ENCODE results near the gene ST3GAL2. TPM values are rescaled to one million over a fixed set of nuclear protein-coding genes. Genes with fewer than 3 reads are reported as not detected.

The ST3GAL2 gene
- total and polyA plus RNA-seq, 10 of the 15 experiments (the other 5 are each of a cell fraction or from before 2014, with no cell fraction given), result 0.95 to 61.7 (median 25.9) TPM

DNA sequence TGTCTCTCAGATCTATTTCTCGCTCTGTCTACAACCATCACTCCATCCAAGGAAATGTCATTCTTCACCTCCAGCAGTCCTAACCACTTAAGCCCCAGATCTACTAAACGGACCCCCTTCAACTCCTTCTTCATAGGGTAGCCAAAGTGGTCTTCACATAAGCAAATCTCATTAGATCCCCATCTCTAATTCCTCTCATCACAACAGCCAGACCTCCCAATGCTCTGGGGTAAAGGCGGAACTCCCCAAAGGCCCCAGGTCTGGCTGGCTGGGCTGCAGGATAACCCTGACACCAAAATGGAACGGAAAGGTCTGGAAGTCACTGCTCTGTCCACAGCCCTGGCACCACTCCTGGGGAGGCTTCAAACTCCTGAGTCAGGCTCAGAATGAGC is 11.1 kb downstream of the ST3GAL2 start:
- peak overlapping the region; percentile 68 for H3K9ac ChIP-seq (ENCODE audit: control insufficient read depth, insufficient read depth, low read length)
- peaks cover 6 to 7% of the 10 kb centered on the region in 2 experiments; a peak in 3 of 4 replicates for H3K36me3 ChIP-seq (ENCODE audit: control insufficient read depth in 2 of 2, insufficient read depth in 2 of 2, low read length in 1 of 2)
- 0 out of 2 replicates have a peak, but pooled peaks have one; percentile 60 for TF ChIP-seq ZNF207 (IDR thresholded peaks at IDR 0.05; ENCODE audit: borderline replicate concordance)
- TF ChIP-seq, protein P1, sequence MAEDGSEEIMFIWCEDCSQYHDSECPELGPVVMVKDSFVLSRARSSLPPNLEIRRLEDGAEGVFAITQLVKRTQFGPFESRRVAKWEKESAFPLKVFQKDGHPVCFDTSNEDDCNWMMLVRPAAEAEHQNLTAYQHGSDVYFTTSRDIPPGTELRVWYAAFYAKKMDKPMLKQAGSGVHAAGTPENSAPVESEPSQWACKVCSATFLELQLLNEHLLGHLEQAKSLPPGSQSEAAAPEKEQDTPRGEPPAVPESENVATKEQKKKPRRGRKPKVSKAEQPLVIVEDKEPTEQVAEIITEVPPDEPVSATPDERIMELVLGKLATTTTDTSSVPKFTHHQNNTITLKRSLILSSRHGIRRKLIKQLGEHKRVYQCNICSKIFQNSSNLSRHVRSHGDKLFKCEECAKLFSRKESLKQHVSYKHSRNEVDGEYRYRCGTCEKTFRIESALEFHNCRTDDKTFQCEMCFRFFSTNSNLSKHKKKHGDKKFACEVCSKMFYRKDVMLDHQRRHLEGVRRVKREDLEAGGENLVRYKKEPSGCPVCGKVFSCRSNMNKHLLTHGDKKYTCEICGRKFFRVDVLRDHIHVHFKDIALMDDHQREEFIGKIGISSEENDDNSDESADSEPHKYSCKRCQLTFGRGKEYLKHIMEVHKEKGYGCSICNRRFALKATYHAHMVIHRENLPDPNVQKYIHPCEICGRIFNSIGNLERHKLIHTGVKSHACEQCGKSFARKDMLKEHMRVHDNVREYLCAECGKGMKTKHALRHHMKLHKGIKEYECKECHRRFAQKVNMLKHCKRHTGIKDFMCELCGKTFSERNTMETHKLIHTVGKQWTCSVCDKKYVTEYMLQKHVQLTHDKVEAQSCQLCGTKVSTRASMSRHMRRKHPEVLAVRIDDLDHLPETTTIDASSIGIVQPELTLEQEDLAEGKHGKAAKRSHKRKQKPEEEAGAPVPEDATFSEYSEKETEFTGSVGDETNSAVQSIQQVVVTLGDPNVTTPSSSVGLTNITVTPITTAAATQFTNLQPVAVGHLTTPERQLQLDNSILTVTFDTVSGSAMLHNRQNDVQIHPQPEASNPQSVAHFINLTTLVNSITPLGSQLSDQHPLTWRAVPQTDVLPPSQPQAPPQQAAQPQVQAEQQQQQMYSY (CRISPR knock-in tag; IDR thresholded peaks at IDR 0.05), result no peak
- no peak for TF ChIP-seq CEBPB (IDR thresholded peaks at IDR 0.05; ENCODE audit: borderline replicate concordance in 1 of 2, low read depth in 2 of 2, low read length in 2 of 2)
- peak; percentile 37; the same call in 1 of the 2 replicates for TF ChIP-seq SMARCA5 (IDR thresholded peaks at IDR 0.05)
- DNase-seq (ENCODE audit: low read depth, low spot score) (no peak), FAIRE-seq (no peak), ATAC-seq (no peak)
- BruUV-seq (replicated peaks), result TSS peak; percentile 33
- peak overlapping the region; percentile 95 for H3K4me2 ChIP-seq (ENCODE audit: control insufficient read depth, insufficient read depth)
- in situ Hi-C loops (cut with MboI) (no loop called here), intact Hi-C loops (cut with micrococcal nuclease; ENCODE audit: unreplicated experiment) (no loop called here)
- peaks cover 46% of the 10 kb centered on the region for H3K4me1 ChIP-seq (ENCODE audit: control insufficient read depth, insufficient read depth, low read length)
- 32% methylated on average over 4 of the region's 4 CpGs for WGBS (ENCODE audit: insufficient coverage, insufficient replicate concordance, low lambda C conversion rate, missing lambda C conversion rate)
- H3K9me3 ChIP-seq (replicated peaks; ENCODE audit: control insufficient read depth, insufficient read depth, low read length), result no peaks in the 10 kb centered on the region
- H4K20me1 ChIP-seq (ENCODE audit: control insufficient read depth, insufficient read depth), result no peaks in the 10 kb centered on the region
- H3K79me2 ChIP-seq (ENCODE audit: control insufficient read depth, insufficient read depth, low read length), result peaks cover 69% of the 10 kb centered on the region
- peak overlapping the region; percentile 67; the same call in 1 of the 2 replicates for H3K4me3 ChIP-seq
- POLR2A ChIA-PET, result interaction anchor here (0.6 to 4.8 kb wide), 10 partner anchors 10 to 67 kb away, joined by 4 to 58 read pairs (median 4); partner anchors contain the start of gene ST3GAL2
- RAD21 ChIA-PET (ENCODE audit: unreplicated experiment), result interaction anchor here (0.7 to 2.8 kb wide), 13 partner anchors 9 to 1056 kb away, joined by 3 to 32 read pairs (median 6); partner anchors contain the start of gene FCSK
- SMC1A ChIA-PET (ENCODE audit: uncharacterized antibody, unreplicated experiment), result interaction anchor here (0.8 to 3.9 kb wide), 12 partner anchors 8 to 81 kb away, joined by 3 to 23 read pairs (median 4); partner anchors contain the start of gene ST3GAL2
- CTCF ChIA-PET, result interaction anchor here (0.6 to 1.8 kb wide), 8 partner anchors 8 to 50 kb away, joined by 3 to 17 read pairs (median 3); no protein-coding TSS in a partner anchor
- H3K27ac ChIP-seq (ENCODE audit: control insufficient read depth, insufficient read depth), result peak overlapping the region; percentile 98
- H3K27me3 ChIP-seq (replicated peaks in 1 of 2; ENCODE audit: control insufficient read depth in 2 of 2, insufficient read depth in 2 of 2, low read length in 1 of 2), result no peaks in the 10 kb centered on the region
- H2AFZ ChIP-seq (ENCODE audit: control insufficient read depth, low read depth, low read length), result no peak overlapping the region

Data from GM12878 (cell line).